Fibroblast of lung (primary cell): ENCODE measurements around the gene ABCF3.

ENCODE experiments used
- EZH2 ChIP-seq: IDR thresholded peaks from 2 replicates; pipeline ENCODE4 v1.5.1; 2012; ENCODE audit warnings: low read length, control low read depth, mild to moderate bottlenecking; ENCODE audit errors: missing control alignments
- TF ChIP-seq, protein P1 (sequence below), 2 donors: IDR thresholded peaks in 1 of 2; conservative IDR thresholded peaks in 1 of 2; 1 replicate in 1 of 2; 2 replicates in 1 of 2; pipeline ENCODE4 v1.5.1; 2011 to 2012; ENCODE audit warnings: low read length in 2 of 2, control low read depth in 1 of 2, inconsistent platforms in 1 of 2, low read depth in 1 of 2, mild to moderate bottlenecking in 1 of 2

- TF ChIP-seq EZH2, result no peak
- TF ChIP-seq, protein P1, sequence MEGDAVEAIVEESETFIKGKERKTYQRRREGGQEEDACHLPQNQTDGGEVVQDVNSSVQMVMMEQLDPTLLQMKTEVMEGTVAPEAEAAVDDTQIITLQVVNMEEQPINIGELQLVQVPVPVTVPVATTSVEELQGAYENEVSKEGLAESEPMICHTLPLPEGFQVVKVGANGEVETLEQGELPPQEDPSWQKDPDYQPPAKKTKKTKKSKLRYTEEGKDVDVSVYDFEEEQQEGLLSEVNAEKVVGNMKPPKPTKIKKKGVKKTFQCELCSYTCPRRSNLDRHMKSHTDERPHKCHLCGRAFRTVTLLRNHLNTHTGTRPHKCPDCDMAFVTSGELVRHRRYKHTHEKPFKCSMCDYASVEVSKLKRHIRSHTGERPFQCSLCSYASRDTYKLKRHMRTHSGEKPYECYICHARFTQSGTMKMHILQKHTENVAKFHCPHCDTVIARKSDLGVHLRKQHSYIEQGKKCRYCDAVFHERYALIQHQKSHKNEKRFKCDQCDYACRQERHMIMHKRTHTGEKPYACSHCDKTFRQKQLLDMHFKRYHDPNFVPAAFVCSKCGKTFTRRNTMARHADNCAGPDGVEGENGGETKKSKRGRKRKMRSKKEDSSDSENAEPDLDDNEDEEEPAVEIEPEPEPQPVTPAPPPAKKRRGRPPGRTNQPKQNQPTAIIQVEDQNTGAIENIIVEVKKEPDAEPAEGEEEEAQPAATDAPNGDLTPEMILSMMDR (conservative IDR thresholded peaks at IDR 0.05 in 1 of 2, IDR thresholded peaks at IDR 0.05 in 1 of 2; ENCODE audit: low read depth in 1 of 2, low read length in 2 of 2), result no peak
Observed at GRCh38 chr3:184222521-184222920, 36.5 kb downstream of the ABCF3 start.
